HFF-Myc (cell line): ENCODE measurements around the gene AKT3.

Experiments used
- DNase-seq: peaks from one replicate; pipeline ENCODE4 v3.0.0-alpha.2; 2011; ENCODE audit warnings: low read depth; ENCODE audit errors: extremely low read depth
- H3K4me3 ChIP-seq: replicated peaks from 2 replicates; pipeline ENCODE4 v1.5.1; 2011; ENCODE audit warnings: low read depth, mild to moderate bottlenecking, control low read depth, low read length
- CTCF ChIP-seq: IDR thresholded peaks from 2 replicates; pipeline ENCODE4 v1.5.1; 2012; ENCODE audit warnings: mild to moderate bottlenecking, low read depth, low read length, control low read depth; ENCODE audit errors: missing control alignments

The AKT3 gene

GRCh38 chr1:243572940-243573339 lies 277.1 kb downstream of the AKT3 start:
- H3K4me3 ChIP-seq: no peak overlapping the region
- TF ChIP-seq CTCF: no peak
- no peak for DNase-seq

GRCh38 chr1:243568793-243569192 lies 281.2 kb downstream of the AKT3 start:
- TF ChIP-seq CTCF: no peak
- H3K4me3 ChIP-seq: no peak overlapping the region
- DNase-seq: no peak

- no peak for TF ChIP-seq CTCF
- no peak overlapping the region for H3K4me3 ChIP-seq
- DNase-seq: no peak
These were observed 285.2 kb downstream of the AKT3 start for GRCh38 chr1:243564814-243565213.

GRCh38 chr1:243563732-243564131 lies 286.3 kb downstream of the AKT3 start:
- TF ChIP-seq CTCF: no peak
- H3K4me3 ChIP-seq: no peak overlapping the region
- no peak for DNase-seq

- no peak overlapping the region for H3K4me3 ChIP-seq
- TF ChIP-seq CTCF: no peak
- no peak for DNase-seq
These were observed 287.6 kb downstream of the AKT3 start for GRCh38 chr1:243562473-243562872.

- no peak for DNase-seq
- H3K4me3 ChIP-seq: no peak overlapping the region
- no peak for TF ChIP-seq CTCF
These were observed 288.3 kb downstream of the AKT3 start for GRCh38 chr1:243561588-243562319.

GRCh38 chr1:243559575-243560162 lies 290.4 kb downstream of the AKT3 start:
- DNase-seq: no peak
- TF ChIP-seq CTCF: no peak
- H3K4me3 ChIP-seq: no peak overlapping the region
